GM12878 (cell line): Measurements from ENCODE around the gene ELAVL1.
"Not testable (repeated sequence)": the region's sequence is repeated elsewhere in the genome, so short reads cannot be mapped to it uniquely, and the experiment has no call there.

ENCODE experiments used
- BRCA1 ChIP-seq: IDR thresholded peaks from 2 replicates; pipeline ENCODE4 v1.6.1; 2011; ENCODE audit warnings: low read depth, low read length, improper control_type of control experiment
- CEBPB ChIP-seq, 2 experiments: fragments of 150-350 bp in 1 of 2; IDR thresholded peaks; 2 replicates each; pipeline ENCODE4 v1.6.1; 2012 to 2014; ENCODE audit warnings: low read depth in 2 of 2, low read length in 2 of 2, borderline replicate concordance in 1 of 2, inconsistent platforms in 1 of 2
- EP300 ChIP-seq, 2 experiments: fragments of 150-350 bp in 1 of 2; IDR thresholded peaks; 2 replicates each; pipeline ENCODE4 v1.6.1; 2011 to 2012; ENCODE audit warnings: low read depth in 2 of 2, low read length in 2 of 2, borderline replicate concordance in 1 of 2, improper control_type of control experiment in 1 of 2, inconsistent platforms in 1 of 2; ENCODE audit not compliant: control insufficient read depth in 1 of 2
- POLR2A ChIP-seq: IDR thresholded peaks from 2 replicates; pipeline ENCODE4 v1.6.1; 2011; ENCODE audit warnings: low read depth, mild to moderate bottlenecking, low read length
- POLR2AphosphoS2 ChIP-seq: IDR thresholded peaks from 2 replicates; pipeline ENCODE4 v1.6.1; 2011; ENCODE audit warnings: low read depth, mild to moderate bottlenecking, low read length, improper control_type of control experiment, moderate library complexity
- POLR2AphosphoS5 ChIP-seq: IDR thresholded peaks from 2 replicates; pipeline ENCODE4 v1.6.1; 2011; ENCODE audit warnings: mild to moderate bottlenecking, low read length, inconsistent platforms
- RCOR1 ChIP-seq: conservative IDR thresholded peaks from 2 replicates; pipeline ENCODE4 v1.6.1; 2012; ENCODE audit warnings: low read depth, low read length, improper control_type of control experiment
- RUNX3 ChIP-seq: IDR thresholded peaks from 2 replicates; pipeline ENCODE4 v1.6.1; 2012; ENCODE audit warnings: low read length, inconsistent platforms
- ZNF274 ChIP-seq: IDR thresholded peaks from one replicate; pipeline ENCODE4 v1.8.0; 2011; ENCODE audit not compliant: insufficient read length, insufficient read depth
- TF ChIP-seq, protein P1 (sequence below): fragments of 450-650 bp; IDR thresholded peaks from 2 replicates; pipeline ENCODE4 v1.6.1; 2017; ENCODE audit warnings: mild to moderate bottlenecking, moderate library complexity
- TF ChIP-seq, protein P2 (sequence below): fragments of 450-650 bp; formaldehyde crosslinking; IDR thresholded peaks from 2 replicates; pipeline ENCODE4 v1.5.0; 2022; ENCODE audit warnings: mild to moderate bottlenecking, missing genetic modification characterization
- TF ChIP-seq, protein P3 (sequence below): fragments of 450-650 bp; IDR thresholded peaks from 2 replicates; pipeline ENCODE4 v1.6.1; 2016; ENCODE audit warnings: mild to moderate bottlenecking
- TF ChIP-seq, protein P4 (sequence below), 3 experiments: IDR thresholded peaks in 2 of 3; conservative IDR thresholded peaks in 1 of 3; 2 replicates each; pipeline ENCODE4 v1.5.1; 2011; ENCODE audit warnings: low read depth in 3 of 3, low read length in 3 of 3, mild to moderate bottlenecking in 3 of 3, control low read depth in 2 of 3, moderate library complexity in 2 of 3, inconsistent platforms in 1 of 3, mixed read lengths in 1 of 3; ENCODE audit not compliant: control insufficient read depth in 2 of 3, insufficient read depth in 1 of 3; ENCODE audit errors: extremely low read depth in 1 of 3
- TF ChIP-seq, protein P5 (sequence below): IDR thresholded peaks from 2 replicates; pipeline ENCODE4 v1.6.1; 2012; ENCODE audit warnings: low read length, inconsistent platforms

DNA sequence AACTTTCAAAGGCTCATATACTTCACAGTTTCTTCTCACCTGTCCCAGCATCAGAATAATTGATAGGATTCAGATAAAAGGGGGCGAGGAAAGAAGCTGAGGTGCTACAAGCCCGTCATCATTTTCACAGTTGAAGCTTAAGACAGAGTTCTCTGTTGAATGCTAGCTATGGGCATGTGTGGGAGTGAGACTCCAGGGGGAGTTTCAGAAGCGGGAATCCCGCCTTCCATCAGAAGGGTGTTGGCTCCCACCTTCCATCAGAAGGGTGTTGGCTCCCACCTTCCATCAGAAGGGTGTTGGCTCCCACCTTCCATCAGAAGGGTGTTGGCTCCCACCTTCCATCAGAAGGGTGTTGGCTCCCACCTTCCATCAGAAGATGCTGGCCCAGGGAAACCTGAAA lies 44.4 kb downstream of the ELAVL1 start:
- not testable (repeated sequence) for TF ChIP-seq CEBPB (IDR thresholded peaks at IDR 0.05; ENCODE audit: borderline replicate concordance in 1 of 2, low read depth in 2 of 2, low read length in 2 of 2); BRCA1; POLR2A; POLR2AphosphoS5; ZNF274; POLR2AphosphoS2; EP300 (IDR thresholded peaks at IDR 0.05; ENCODE audit: borderline replicate concordance in 1 of 2, control insufficient read depth in 1 of 2, low read depth in 2 of 2, low read length in 2 of 2); RUNX3; RCOR1
- TF ChIP-seq, protein P1, sequence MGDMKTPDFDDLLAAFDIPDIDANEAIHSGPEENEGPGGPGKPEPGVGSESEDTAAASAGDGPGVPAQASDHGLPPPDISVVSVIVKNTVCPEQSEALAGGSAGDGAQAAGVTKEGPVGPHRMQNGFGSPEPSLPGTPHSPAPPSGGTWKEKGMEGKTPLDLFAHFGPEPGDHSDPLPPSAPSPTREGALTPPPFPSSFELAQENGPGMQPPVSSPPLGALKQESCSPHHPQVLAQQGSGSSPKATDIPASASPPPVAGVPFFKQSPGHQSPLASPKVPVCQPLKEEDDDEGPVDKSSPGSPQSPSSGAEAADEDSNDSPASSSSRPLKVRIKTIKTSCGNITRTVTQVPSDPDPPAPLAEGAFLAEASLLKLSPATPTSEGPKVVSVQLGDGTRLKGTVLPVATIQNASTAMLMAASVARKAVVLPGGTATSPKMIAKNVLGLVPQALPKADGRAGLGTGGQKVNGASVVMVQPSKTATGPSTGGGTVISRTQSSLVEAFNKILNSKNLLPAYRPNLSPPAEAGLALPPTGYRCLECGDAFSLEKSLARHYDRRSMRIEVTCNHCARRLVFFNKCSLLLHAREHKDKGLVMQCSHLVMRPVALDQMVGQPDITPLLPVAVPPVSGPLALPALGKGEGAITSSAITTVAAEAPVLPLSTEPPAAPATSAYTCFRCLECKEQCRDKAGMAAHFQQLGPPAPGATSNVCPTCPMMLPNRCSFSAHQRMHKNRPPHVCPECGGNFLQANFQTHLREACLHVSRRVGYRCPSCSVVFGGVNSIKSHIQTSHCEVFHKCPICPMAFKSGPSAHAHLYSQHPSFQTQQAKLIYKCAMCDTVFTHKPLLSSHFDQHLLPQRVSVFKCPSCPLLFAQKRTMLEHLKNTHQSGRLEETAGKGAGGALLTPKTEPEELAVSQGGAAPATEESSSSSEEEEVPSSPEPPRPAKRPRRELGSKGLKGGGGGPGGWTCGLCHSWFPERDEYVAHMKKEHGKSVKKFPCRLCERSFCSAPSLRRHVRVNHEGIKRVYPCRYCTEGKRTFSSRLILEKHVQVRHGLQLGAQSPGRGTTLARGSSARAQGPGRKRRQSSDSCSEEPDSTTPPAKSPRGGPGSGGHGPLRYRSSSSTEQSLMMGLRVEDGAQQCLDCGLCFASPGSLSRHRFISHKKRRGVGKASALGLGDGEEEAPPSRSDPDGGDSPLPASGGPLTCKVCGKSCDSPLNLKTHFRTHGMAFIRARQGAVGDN = not testable (repeated sequence)
- TF ChIP-seq, protein P2, sequence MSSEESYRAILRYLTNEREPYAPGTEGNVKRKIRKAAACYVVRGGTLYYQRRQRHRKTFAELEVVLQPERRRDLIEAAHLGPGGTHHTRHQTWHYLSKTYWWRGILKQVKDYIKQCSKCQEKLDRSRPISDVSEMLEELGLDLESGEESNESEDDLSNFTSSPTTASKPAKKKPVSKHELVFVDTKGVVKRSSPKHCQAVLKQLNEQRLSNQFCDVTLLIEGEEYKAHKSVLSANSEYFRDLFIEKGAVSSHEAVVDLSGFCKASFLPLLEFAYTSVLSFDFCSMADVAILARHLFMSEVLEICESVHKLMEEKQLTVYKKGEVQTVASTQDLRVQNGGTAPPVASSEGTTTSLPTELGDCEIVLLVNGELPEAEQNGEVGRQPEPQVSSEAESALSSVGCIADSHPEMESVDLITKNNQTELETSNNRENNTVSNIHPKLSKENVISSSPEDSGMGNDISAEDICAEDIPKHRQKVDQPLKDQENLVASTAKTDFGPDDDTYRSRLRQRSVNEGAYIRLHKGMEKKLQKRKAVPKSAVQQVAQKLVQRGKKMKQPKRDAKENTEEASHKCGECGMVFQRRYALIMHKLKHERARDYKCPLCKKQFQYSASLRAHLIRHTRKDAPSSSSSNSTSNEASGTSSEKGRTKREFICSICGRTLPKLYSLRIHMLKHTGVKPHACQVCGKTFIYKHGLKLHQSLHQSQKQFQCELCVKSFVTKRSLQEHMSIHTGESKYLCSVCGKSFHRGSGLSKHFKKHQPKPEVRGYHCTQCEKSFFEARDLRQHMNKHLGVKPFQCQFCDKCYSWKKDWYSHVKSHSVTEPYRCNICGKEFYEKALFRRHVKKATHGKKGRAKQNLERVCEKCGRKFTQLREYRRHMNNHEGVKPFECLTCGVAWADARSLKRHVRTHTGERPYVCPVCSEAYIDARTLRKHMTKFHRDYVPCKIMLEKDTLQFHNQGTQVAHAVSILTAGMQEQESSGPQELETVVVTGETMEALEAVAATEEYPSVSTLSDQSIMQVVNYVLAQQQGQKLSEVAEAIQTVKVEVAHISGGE = not testable (repeated sequence)
- TF ChIP-seq, protein P3, sequence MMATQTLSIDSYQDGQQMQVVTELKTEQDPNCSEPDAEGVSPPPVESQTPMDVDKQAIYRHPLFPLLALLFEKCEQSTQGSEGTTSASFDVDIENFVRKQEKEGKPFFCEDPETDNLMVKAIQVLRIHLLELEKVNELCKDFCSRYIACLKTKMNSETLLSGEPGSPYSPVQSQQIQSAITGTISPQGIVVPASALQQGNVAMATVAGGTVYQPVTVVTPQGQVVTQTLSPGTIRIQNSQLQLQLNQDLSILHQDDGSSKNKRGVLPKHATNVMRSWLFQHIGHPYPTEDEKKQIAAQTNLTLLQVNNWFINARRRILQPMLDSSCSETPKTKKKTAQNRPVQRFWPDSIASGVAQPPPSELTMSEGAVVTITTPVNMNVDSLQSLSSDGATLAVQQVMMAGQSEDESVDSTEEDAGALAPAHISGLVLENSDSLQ = not testable (repeated sequence)
- TF ChIP-seq, protein P4, sequence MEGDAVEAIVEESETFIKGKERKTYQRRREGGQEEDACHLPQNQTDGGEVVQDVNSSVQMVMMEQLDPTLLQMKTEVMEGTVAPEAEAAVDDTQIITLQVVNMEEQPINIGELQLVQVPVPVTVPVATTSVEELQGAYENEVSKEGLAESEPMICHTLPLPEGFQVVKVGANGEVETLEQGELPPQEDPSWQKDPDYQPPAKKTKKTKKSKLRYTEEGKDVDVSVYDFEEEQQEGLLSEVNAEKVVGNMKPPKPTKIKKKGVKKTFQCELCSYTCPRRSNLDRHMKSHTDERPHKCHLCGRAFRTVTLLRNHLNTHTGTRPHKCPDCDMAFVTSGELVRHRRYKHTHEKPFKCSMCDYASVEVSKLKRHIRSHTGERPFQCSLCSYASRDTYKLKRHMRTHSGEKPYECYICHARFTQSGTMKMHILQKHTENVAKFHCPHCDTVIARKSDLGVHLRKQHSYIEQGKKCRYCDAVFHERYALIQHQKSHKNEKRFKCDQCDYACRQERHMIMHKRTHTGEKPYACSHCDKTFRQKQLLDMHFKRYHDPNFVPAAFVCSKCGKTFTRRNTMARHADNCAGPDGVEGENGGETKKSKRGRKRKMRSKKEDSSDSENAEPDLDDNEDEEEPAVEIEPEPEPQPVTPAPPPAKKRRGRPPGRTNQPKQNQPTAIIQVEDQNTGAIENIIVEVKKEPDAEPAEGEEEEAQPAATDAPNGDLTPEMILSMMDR (IDR thresholded peaks at IDR 0.05 in 2 of 3, conservative IDR thresholded peaks at IDR 0.05 in 1 of 3; ENCODE audit: control insufficient read depth in 2 of 3, extremely low read depth in 1 of 3, insufficient read depth in 1 of 3, low read depth in 3 of 3, low read length in 3 of 3) = not testable (repeated sequence)
- TF ChIP-seq, protein P5, sequence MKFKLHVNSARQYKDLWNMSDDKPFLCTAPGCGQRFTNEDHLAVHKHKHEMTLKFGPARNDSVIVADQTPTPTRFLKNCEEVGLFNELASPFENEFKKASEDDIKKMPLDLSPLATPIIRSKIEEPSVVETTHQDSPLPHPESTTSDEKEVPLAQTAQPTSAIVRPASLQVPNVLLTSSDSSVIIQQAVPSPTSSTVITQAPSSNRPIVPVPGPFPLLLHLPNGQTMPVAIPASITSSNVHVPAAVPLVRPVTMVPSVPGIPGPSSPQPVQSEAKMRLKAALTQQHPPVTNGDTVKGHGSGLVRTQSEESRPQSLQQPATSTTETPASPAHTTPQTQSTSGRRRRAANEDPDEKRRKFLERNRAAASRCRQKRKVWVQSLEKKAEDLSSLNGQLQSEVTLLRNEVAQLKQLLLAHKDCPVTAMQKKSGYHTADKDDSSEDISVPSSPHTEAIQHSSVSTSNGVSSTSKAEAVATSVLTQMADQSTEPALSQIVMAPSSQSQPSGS = not testable (repeated sequence)
